Activated naive CD8-positive, alpha-beta T cell (primary cell): ENCODE measurements around the gene CRIM1.

Experiments used
- H3K27ac Mint-ChIP-seq: one replicate; pipeline ENCODE4 v1.8.0; 2021; ENCODE audit warnings: mixed read lengths
- H3K27me3 Mint-ChIP-seq: one replicate; pipeline ENCODE4 v1.8.0; 2021; ENCODE audit warnings: mixed read lengths
- H3K36me3 Mint-ChIP-seq: one replicate; pipeline ENCODE4 v1.8.0; 2021; ENCODE audit warnings: mixed read lengths
- H3K4me1 Mint-ChIP-seq: one replicate; pipeline ENCODE4 v1.8.0; 2021; ENCODE audit warnings: low read depth, mixed read lengths
- H3K4me3 Mint-ChIP-seq: one replicate; pipeline ENCODE4 v1.8.0; 2021; ENCODE audit warnings: mild to moderate bottlenecking, mixed read lengths
- H3K9me3 Mint-ChIP-seq: one replicate; pipeline ENCODE4 v1.8.0; 2021; ENCODE audit warnings: low read depth, mixed read lengths

The CRIM1 gene

GRCh38 chr2:36579297-36579664 is 223.7 kb downstream of the CRIM1 start:
- Mint-ChIP-seq H3K36me3 (peaks cover 48% of the 10 kb centered on the region), H3K27me3 (no peaks in the 10 kb centered on the region), H3K4me3 (no peak overlapping the region), H3K4me1 (peaks cover 11% of the 10 kb centered on the region), H3K27ac (no peak overlapping the region), H3K9me3 (no peaks in the 10 kb centered on the region)

GRCh38 chr2:36582538-36582937 is 227.0 kb downstream of the CRIM1 start:
- H3K27me3 Mint-ChIP-seq = no peaks in the 10 kb centered on the region
- H3K27ac Mint-ChIP-seq = no peak overlapping the region
- H3K4me3 Mint-ChIP-seq = no peak overlapping the region
- H3K9me3 Mint-ChIP-seq = no peaks in the 10 kb centered on the region
- H3K4me1 Mint-ChIP-seq = peaks cover 11% of the 10 kb centered on the region
- peaks cover 47% of the 10 kb centered on the region for H3K36me3 Mint-ChIP-seq

- H3K4me1 Mint-ChIP-seq = peaks cover 11% of the 10 kb centered on the region
- no peaks in the 10 kb centered on the region for H3K27me3 Mint-ChIP-seq
- H3K27ac Mint-ChIP-seq = no peak overlapping the region
- H3K36me3 Mint-ChIP-seq = peaks cover 45% of the 10 kb centered on the region
- H3K4me3 Mint-ChIP-seq = no peak overlapping the region
- no peaks in the 10 kb centered on the region for H3K9me3 Mint-ChIP-seq
Observed at GRCh38 chr2:36582951-36583350, 227.4 kb downstream of the CRIM1 start.

GRCh38 chr2:36584148-36584794 is 228.7 kb downstream of the CRIM1 start:
- Mint-ChIP-seq H3K27ac (no peak overlapping the region), H3K4me1 (no peaks in the 10 kb centered on the region), H3K4me3 (no peak overlapping the region), H3K9me3 (no peaks in the 10 kb centered on the region), H3K36me3 (peaks cover 36% of the 10 kb centered on the region), H3K27me3 (no peaks in the 10 kb centered on the region)

GRCh38 chr2:36586672-36587071 is 231.1 kb downstream of the CRIM1 start:
- no peak overlapping the region for H3K27ac Mint-ChIP-seq
- H3K27me3 Mint-ChIP-seq = no peaks in the 10 kb centered on the region
- no peak overlapping the region for H3K4me3 Mint-ChIP-seq
- H3K36me3 Mint-ChIP-seq = peaks cover 34% of the 10 kb centered on the region
- peaks cover 5% of the 10 kb centered on the region for H3K4me1 Mint-ChIP-seq
- no peaks in the 10 kb centered on the region for H3K9me3 Mint-ChIP-seq

GRCh38 chr2:36587101-36587500 is 231.5 kb downstream of the CRIM1 start:
- H3K4me1 Mint-ChIP-seq = peaks cover 9% of the 10 kb centered on the region
- no peak overlapping the region for H3K4me3 Mint-ChIP-seq
- H3K27me3 Mint-ChIP-seq = no peaks in the 10 kb centered on the region
- peaks cover 32% of the 10 kb centered on the region for H3K36me3 Mint-ChIP-seq
- no peaks in the 10 kb centered on the region for H3K9me3 Mint-ChIP-seq
- no peak overlapping the region for H3K27ac Mint-ChIP-seq

GRCh38 chr2:36587556-36587955 is 232.0 kb downstream of the CRIM1 start:
- H3K4me3 Mint-ChIP-seq = no peak overlapping the region
- no peak overlapping the region for H3K27ac Mint-ChIP-seq
- H3K4me1 Mint-ChIP-seq = peaks cover 9% of the 10 kb centered on the region
- H3K9me3 Mint-ChIP-seq = no peaks in the 10 kb centered on the region
- peaks cover 31% of the 10 kb centered on the region for H3K36me3 Mint-ChIP-seq
- H3K27me3 Mint-ChIP-seq = no peaks in the 10 kb centered on the region

GRCh38 chr2:36589230-36589630 is 233.7 kb downstream of the CRIM1 start:
- peaks cover 14% of the 10 kb centered on the region for H3K4me1 Mint-ChIP-seq
- no peak overlapping the region for H3K27ac Mint-ChIP-seq
- H3K36me3 Mint-ChIP-seq = peaks cover 28% of the 10 kb centered on the region
- H3K4me3 Mint-ChIP-seq = no peak overlapping the region
- no peaks in the 10 kb centered on the region for H3K9me3 Mint-ChIP-seq
- no peaks in the 10 kb centered on the region for H3K27me3 Mint-ChIP-seq

GRCh38 chr2:36594849-36595248 is 239.3 kb downstream of the CRIM1 start:
- Mint-ChIP-seq H3K27me3 (no peaks in the 10 kb centered on the region), H3K4me3 (no peak overlapping the region), H3K4me1 (peaks cover 39% of the 10 kb centered on the region), H3K36me3 (peaks cover 11% of the 10 kb centered on the region), H3K27ac (no peak overlapping the region), H3K9me3 (no peaks in the 10 kb centered on the region)

- no peak overlapping the region for H3K27ac Mint-ChIP-seq
- H3K4me3 Mint-ChIP-seq = peak overlapping the region; percentile 95
- H3K36me3 Mint-ChIP-seq = peaks cover 4% of the 10 kb centered on the region
- peaks cover 36% of the 10 kb centered on the region for H3K4me1 Mint-ChIP-seq
- H3K27me3 Mint-ChIP-seq = no peaks in the 10 kb centered on the region
- no peaks in the 10 kb centered on the region for H3K9me3 Mint-ChIP-seq
Observed at GRCh38 chr2:36596397-36596796, 240.8 kb downstream of the CRIM1 start.

GRCh38 chr2:36597003-36597531 is 241.5 kb downstream of the CRIM1 start:
- H3K27me3 Mint-ChIP-seq = no peaks in the 10 kb centered on the region
- peak overlapping the region; percentile 86 for H3K27ac Mint-ChIP-seq
- peaks cover 4% of the 10 kb centered on the region for H3K36me3 Mint-ChIP-seq
- peak overlapping the region; percentile 95 for H3K4me3 Mint-ChIP-seq
- peaks cover 30% of the 10 kb centered on the region for H3K4me1 Mint-ChIP-seq
- no peaks in the 10 kb centered on the region for H3K9me3 Mint-ChIP-seq

GRCh38 chr2:36597532-36598377 is 242.2 kb downstream of the CRIM1 start, which contains the start of gene FEZ2:
FEZ2 (minus strand) TSS chr2:36598168; CDS start chr2:36598142, 26 bp downstream.
- peak within 1 kb of the TSS; percentile 95 for H3K4me3 Mint-ChIP-seq

More at GRCh38 chr2:36597532-36598377, 242.2 kb downstream of the CRIM1 start, which contains the start of gene FEZ2:
- no peaks in the 10 kb centered on the region for H3K9me3 Mint-ChIP-seq
- H3K36me3 Mint-ChIP-seq = peaks cover 4% of the 10 kb centered on the region
- no peaks in the 10 kb centered on the region for H3K27me3 Mint-ChIP-seq
- peak within 1 kb of the TSS; percentile 86 for H3K27ac Mint-ChIP-seq
- peaks cover 30% of the 10 kb centered on the region for H3K4me1 Mint-ChIP-seq
